Activated naive CD8-positive, alpha-beta T cell treated with anti-CD3 and anti-CD28 coated beads, Interleukin-2, amount 10 ng/mL, durations not matched to agents 7 days and 5 days (primary cell): ENCODE measurements around the gene PDE10A. TPM values are rescaled to one million over a fixed set of nuclear protein-coding genes. Genes with fewer than 3 reads are reported as not detected.
"Not testable (repeated sequence)": the region's sequence is repeated elsewhere in the genome, so short reads cannot be mapped to it uniquely, and the experiment has no call there.

Experiments used
- ATAC-seq: fragments of 150-1000 bp; cut with Tn5 transposase; one replicate; pipeline ENCODE4 v1.10.0; 2021; ENCODE audit warnings: low read depth, moderate library complexity
- POLR2A ChIA-PET: fragments of 350-600 bp; sonication (Branson Sonifier 250); formaldehyde crosslinking; loops from one replicate; lab custom pipeline; 2021; ENCODE audit warnings: antibody characterized with exemption; lab: Charles Lee
- DNase-seq: peaks from one replicate; pipeline ENCODE4 v3.0.0; 2021
- H3K27ac Mint-ChIP-seq: one replicate; pipeline ENCODE4 v1.8.0; 2022; ENCODE audit warnings: mild to moderate bottlenecking, mixed read lengths
- H3K27me3 Mint-ChIP-seq: one replicate; pipeline ENCODE4 v1.8.0; 2022; ENCODE audit warnings: mild to moderate bottlenecking, moderate library complexity, mixed read lengths
- H3K36me3 Mint-ChIP-seq: one replicate; pipeline ENCODE4 v1.8.0; 2021; ENCODE audit warnings: mild to moderate bottlenecking, mixed read lengths
- H3K4me1 Mint-ChIP-seq: one replicate; pipeline ENCODE4 v1.8.0; 2021; ENCODE audit warnings: mixed read lengths
- H3K4me3 Mint-ChIP-seq: one replicate; pipeline ENCODE4 v1.8.0; 2022; ENCODE audit warnings: mild to moderate bottlenecking, moderate library complexity, mixed read lengths
- H3K9me3 Mint-ChIP-seq: one replicate; pipeline ENCODE4 v1.8.0; 2021; ENCODE audit warnings: mixed read lengths
- total RNA-seq, 2 experiments: library from RNA; stranded (reverse); gene quantifications; one replicate each; pipeline ENCODE4 v1.2.3, GENCODE V29; 2021

Gene PDE10A
- total RNA-seq, 2 experiments from 2014 or later: not detected

GRCh38 chr6:165618241-165618640 lies 44.8 kb downstream of the PDE10A start:
- ATAC-seq (no peak), DNase-seq (no peak)
- Mint-ChIP-seq H3K4me3 (no peak overlapping the region), H3K36me3 (no peaks in the 10 kb centered on the region), H3K27ac (no peak overlapping the region), H3K4me1 (peaks cover 2% of the 10 kb centered on the region), H3K9me3 (no peaks in the 10 kb centered on the region), H3K27me3 (no peaks in the 10 kb centered on the region)
- POLR2A ChIA-PET: no interaction called here

GRCh38 chr6:165617528-165617927 lies 45.5 kb downstream of the PDE10A start:
- POLR2A ChIA-PET: no interaction called here
- ATAC-seq: no peak
- no peak for DNase-seq
- Mint-ChIP-seq H3K4me1 (peaks cover 2% of the 10 kb centered on the region), H3K4me3 (no peak overlapping the region), H3K36me3 (no peaks in the 10 kb centered on the region), H3K27me3 (no peaks in the 10 kb centered on the region), H3K9me3 (no peaks in the 10 kb centered on the region), H3K27ac (no peak overlapping the region)

GRCh38 chr6:165616116-165616515 lies 46.9 kb downstream of the PDE10A start:
- Mint-ChIP-seq H3K9me3 (no peaks in the 10 kb centered on the region), H3K36me3 (no peaks in the 10 kb centered on the region), H3K27ac (no peak overlapping the region), H3K27me3 (no peaks in the 10 kb centered on the region), H3K4me3 (no peak overlapping the region), H3K4me1 (peaks cover 2% of the 10 kb centered on the region)
- DNase-seq: no peak
- POLR2A ChIA-PET: no interaction called here
- no peak for ATAC-seq

GRCh38 chr6:165615636-165616035 lies 47.4 kb downstream of the PDE10A start:
- no peaks in the 10 kb centered on the region for H3K27me3 Mint-ChIP-seq
- POLR2A ChIA-PET: no interaction called here
- H3K27ac Mint-ChIP-seq: no peak overlapping the region
- no peaks in the 10 kb centered on the region for H3K9me3 Mint-ChIP-seq
- DNase-seq: no peak
- ATAC-seq: no peak
- peaks cover 2% of the 10 kb centered on the region for H3K4me1 Mint-ChIP-seq
- no peaks in the 10 kb centered on the region for H3K36me3 Mint-ChIP-seq
- H3K4me3 Mint-ChIP-seq: no peak overlapping the region

GRCh38 chr6:165611294-165611693 lies 51.7 kb downstream of the PDE10A start:
- POLR2A ChIA-PET: no interaction called here
- peaks cover 2% of the 10 kb centered on the region for H3K4me1 Mint-ChIP-seq

GRCh38 chr6:165608577-165608976 lies 54.5 kb downstream of the PDE10A start:
- H3K4me3 Mint-ChIP-seq, ATAC-seq, H3K27ac Mint-ChIP-seq, H3K4me1 Mint-ChIP-seq, POLR2A ChIA-PET, H3K36me3 Mint-ChIP-seq, DNase-seq, H3K9me3 Mint-ChIP-seq, H3K27me3 Mint-ChIP-seq: not testable (repeated sequence)

More at GRCh38 chr6:165611294-165611693, 51.7 kb downstream of the PDE10A start:
- ATAC-seq: no peak
- no peaks in the 10 kb centered on the region for H3K36me3 Mint-ChIP-seq
- no peak overlapping the region for H3K27ac Mint-ChIP-seq
- no peak overlapping the region for H3K4me3 Mint-ChIP-seq
- DNase-seq: no peak
- H3K9me3 Mint-ChIP-seq: no peaks in the 10 kb centered on the region
- H3K27me3 Mint-ChIP-seq: no peaks in the 10 kb centered on the region

- no peak overlapping the region for H3K4me3 Mint-ChIP-seq
- no peak overlapping the region for H3K27ac Mint-ChIP-seq
- no peaks in the 10 kb centered on the region for H3K27me3 Mint-ChIP-seq
- DNase-seq (no peak), ATAC-seq (no peak)
- no peaks in the 10 kb centered on the region for H3K4me1 Mint-ChIP-seq
- no peaks in the 10 kb centered on the region for H3K36me3 Mint-ChIP-seq
- POLR2A ChIA-PET: no interaction called here
- H3K9me3 Mint-ChIP-seq: no peaks in the 10 kb centered on the region
These were observed 56.4 kb downstream of the PDE10A start for GRCh38 chr6:165606740-165607008.

GRCh38 chr6:165605901-165606739 lies 56.9 kb downstream of the PDE10A start:
- no peaks in the 10 kb centered on the region for H3K27me3 Mint-ChIP-seq
- no peaks in the 10 kb centered on the region for H3K4me1 Mint-ChIP-seq
- POLR2A ChIA-PET: no interaction called here
- no peak overlapping the region for H3K27ac Mint-ChIP-seq
- no peak overlapping the region for H3K4me3 Mint-ChIP-seq
- DNase-seq (no peak), ATAC-seq (no peak)
- no peaks in the 10 kb centered on the region for H3K9me3 Mint-ChIP-seq
- H3K36me3 Mint-ChIP-seq: no peaks in the 10 kb centered on the region

GRCh38 chr6:165605182-165605875 lies 57.7 kb downstream of the PDE10A start:
- Mint-ChIP-seq H3K27ac (no peak overlapping the region), H3K4me3 (no peak overlapping the region), H3K9me3 (peaks cover 2% of the 10 kb centered on the region), H3K4me1 (no peaks in the 10 kb centered on the region), H3K27me3 (no peaks in the 10 kb centered on the region), H3K36me3 (no peaks in the 10 kb centered on the region)
- ATAC-seq: no peak
- no peak for DNase-seq
- POLR2A ChIA-PET: no interaction called here

- Mint-ChIP-seq H3K4me1 (no peaks in the 10 kb centered on the region), H3K9me3 (peaks cover 2% of the 10 kb centered on the region), H3K4me3 (no peak overlapping the region), H3K36me3 (no peaks in the 10 kb centered on the region), H3K27ac (no peak overlapping the region), H3K27me3 (no peaks in the 10 kb centered on the region)
- ATAC-seq: no peak
- DNase-seq: no peak
- POLR2A ChIA-PET: no interaction called here
These were observed 60.8 kb downstream of the PDE10A start for GRCh38 chr6:165602291-165602690.

- Mint-ChIP-seq H3K27me3 (peaks cover 2% of the 10 kb centered on the region), H3K36me3 (no peaks in the 10 kb centered on the region), H3K9me3 (peaks cover 2% of the 10 kb centered on the region), H3K4me3 (no peak overlapping the region), H3K27ac (no peak overlapping the region), H3K4me1 (no peaks in the 10 kb centered on the region)
- DNase-seq (no peak), ATAC-seq (no peak)
- POLR2A ChIA-PET: no interaction called here
These were observed 62.4 kb downstream of the PDE10A start for GRCh38 chr6:165600606-165601005.

GRCh38 chr6:165599596-165600487 lies 63.2 kb downstream of the PDE10A start:
- no peak overlapping the region for H3K4me3 Mint-ChIP-seq
- no peaks in the 10 kb centered on the region for H3K4me1 Mint-ChIP-seq
- H3K9me3 Mint-ChIP-seq: peaks cover 2% of the 10 kb centered on the region
- POLR2A ChIA-PET: no interaction called here
- H3K27ac Mint-ChIP-seq: no peak overlapping the region
- ATAC-seq (no peak), DNase-seq (no peak)
- peaks cover 2% of the 10 kb centered on the region for H3K27me3 Mint-ChIP-seq
- H3K36me3 Mint-ChIP-seq: no peaks in the 10 kb centered on the region

- H3K9me3 Mint-ChIP-seq: peaks cover 2% of the 10 kb centered on the region
- H3K27me3 Mint-ChIP-seq: peaks cover 2% of the 10 kb centered on the region
- no peaks in the 10 kb centered on the region for H3K4me1 Mint-ChIP-seq
- ATAC-seq (no peak), DNase-seq (no peak)
- no peak overlapping the region for H3K27ac Mint-ChIP-seq
- POLR2A ChIA-PET: no interaction called here
- no peak overlapping the region for H3K4me3 Mint-ChIP-seq
- no peaks in the 10 kb centered on the region for H3K36me3 Mint-ChIP-seq
These were observed 63.9 kb downstream of the PDE10A start for GRCh38 chr6:165599121-165599520.
